Bronchial epithelial cell (primary cell): ENCODE results near the gene PLA1A. TPM values are rescaled to one million over a fixed set of nuclear protein-coding genes. Genes with fewer than 3 reads are reported as not detected.

Experiments used
- DNase-seq: peaks from one replicate; pipeline ENCODE4 v3.0.0-alpha.2; 2010; ENCODE audit warnings: low read depth
- FAIRE-seq: peaks from 2 replicates; lab custom pipeline; 2011; peaks lifted over from hg19 to GRCh38; lab: Jason Lieb, UNC
- H3K27me3 ChIP-seq: 2 replicates; pipeline ENCODE4 v1.5.1; 2011; ENCODE audit warnings: low read length; ENCODE audit not compliant: control insufficient read depth, insufficient read depth
- H3K36me3 ChIP-seq: 2 replicates; pipeline ENCODE4 v1.5.1; 2011; ENCODE audit warnings: low read length; ENCODE audit not compliant: control insufficient read depth, insufficient read depth
- H3K4me3 ChIP-seq: 2 replicates; pipeline ENCODE4 v1.5.1; 2011; ENCODE audit warnings: mild to moderate bottlenecking, low read depth, low read length, control low read depth
- total RNA-seq: library from RNA; depleted of rRNA; stranded (reverse); fragments of >200 nt; gene quantifications from 2 replicates; pipeline ENCODE4 v1.2.1, GENCODE V29; 2014
- TF ChIP-seq, protein P1 (sequence below): IDR thresholded peaks from 2 replicates; pipeline ENCODE4 v1.5.1; 2011; ENCODE audit warnings: mild to moderate bottlenecking, moderate library complexity, low read length, control low read depth, inconsistent platforms; ENCODE audit not compliant: insufficient read depth, severe bottlenecking

PLA1A gene
- total RNA-seq, 1 donor from 2014 or later = not detected

DNA sequence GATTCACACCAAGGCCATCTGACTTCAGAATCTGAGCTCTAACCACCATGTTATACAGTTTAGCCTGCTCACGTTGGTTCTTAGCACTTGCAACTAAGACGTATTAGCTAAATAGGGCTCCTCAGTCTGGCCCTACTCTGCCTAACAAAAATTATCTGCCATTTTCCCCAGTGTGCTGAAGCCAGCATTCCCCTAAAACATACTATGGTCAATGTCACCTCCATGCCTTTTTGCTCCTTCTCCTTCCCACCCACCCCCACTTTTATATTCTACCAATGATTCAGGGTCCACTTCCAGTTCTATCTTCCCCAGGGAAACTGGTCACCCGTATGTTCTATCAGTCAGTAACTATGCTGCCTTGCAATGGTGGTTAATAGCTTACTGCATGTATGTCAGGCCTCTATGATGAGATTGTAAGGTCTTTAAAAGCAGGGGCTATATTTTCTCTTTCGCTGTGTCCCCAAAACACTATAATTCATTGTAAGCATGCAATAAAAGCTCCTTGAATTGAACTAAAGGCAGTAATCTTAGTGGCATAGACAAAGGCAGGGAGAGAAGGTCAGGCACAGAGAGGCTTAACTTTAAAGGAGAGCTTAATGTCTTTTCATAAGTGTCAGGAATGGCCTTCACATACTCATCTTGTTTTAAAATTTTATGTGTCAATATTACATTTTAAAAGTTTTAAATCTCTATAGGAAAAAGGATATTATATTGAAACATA is 39.4 kb downstream of the PLA1A start:
- FAIRE-seq (no peak), DNase-seq (no peak)
- H3K36me3 ChIP-seq = no peaks in the 10 kb centered on the region
- TF ChIP-seq, protein P1, sequence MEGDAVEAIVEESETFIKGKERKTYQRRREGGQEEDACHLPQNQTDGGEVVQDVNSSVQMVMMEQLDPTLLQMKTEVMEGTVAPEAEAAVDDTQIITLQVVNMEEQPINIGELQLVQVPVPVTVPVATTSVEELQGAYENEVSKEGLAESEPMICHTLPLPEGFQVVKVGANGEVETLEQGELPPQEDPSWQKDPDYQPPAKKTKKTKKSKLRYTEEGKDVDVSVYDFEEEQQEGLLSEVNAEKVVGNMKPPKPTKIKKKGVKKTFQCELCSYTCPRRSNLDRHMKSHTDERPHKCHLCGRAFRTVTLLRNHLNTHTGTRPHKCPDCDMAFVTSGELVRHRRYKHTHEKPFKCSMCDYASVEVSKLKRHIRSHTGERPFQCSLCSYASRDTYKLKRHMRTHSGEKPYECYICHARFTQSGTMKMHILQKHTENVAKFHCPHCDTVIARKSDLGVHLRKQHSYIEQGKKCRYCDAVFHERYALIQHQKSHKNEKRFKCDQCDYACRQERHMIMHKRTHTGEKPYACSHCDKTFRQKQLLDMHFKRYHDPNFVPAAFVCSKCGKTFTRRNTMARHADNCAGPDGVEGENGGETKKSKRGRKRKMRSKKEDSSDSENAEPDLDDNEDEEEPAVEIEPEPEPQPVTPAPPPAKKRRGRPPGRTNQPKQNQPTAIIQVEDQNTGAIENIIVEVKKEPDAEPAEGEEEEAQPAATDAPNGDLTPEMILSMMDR = no peak
- no peak overlapping the region for H3K4me3 ChIP-seq
- H3K27me3 ChIP-seq = no peaks in the 10 kb centered on the region

DNA sequence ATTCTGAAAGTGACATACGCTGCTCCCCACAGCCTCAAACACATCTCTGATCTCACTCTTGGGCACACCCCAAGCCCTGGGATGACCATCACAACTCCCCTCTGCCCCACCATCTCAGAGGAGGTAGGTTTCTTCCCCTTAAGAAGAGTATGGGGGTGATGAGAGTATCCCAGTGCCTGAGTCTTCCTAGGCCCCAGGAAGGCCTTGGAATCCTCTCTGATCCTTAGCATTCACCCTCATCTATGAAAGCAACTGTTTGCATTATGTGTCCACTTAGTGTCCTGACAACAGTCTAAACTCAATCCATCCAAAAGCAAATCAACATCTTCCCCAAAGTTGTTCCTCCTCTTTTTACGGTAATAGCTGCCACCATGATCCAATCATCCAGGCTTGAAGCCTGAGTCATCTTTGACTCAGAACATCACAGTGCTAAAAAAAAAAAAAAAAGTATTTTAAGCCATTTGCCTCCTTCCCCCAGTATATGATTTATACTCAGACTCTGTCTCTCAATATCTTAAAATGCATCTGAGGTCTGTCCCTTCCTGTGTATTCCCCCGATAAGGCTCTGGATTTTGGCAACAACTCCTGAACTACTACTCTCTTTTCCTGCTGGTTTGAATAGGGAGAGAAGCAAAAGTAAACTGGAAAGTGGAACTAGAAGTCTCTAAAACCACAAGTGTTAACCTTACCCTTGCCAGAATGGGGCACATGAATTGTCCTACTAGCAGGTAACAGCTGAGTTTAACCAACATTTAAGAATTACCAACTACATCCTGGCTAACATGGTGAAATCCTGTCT is 40.2 kb downstream of the PLA1A start:
- no peak overlapping the region for H3K4me3 ChIP-seq
- TF ChIP-seq, protein P1 = no peak
- DNase-seq (peak; percentile 88), FAIRE-seq (no peak)
- H3K27me3 ChIP-seq = no peaks in the 10 kb centered on the region
- no peaks in the 10 kb centered on the region for H3K36me3 ChIP-seq

DNA sequence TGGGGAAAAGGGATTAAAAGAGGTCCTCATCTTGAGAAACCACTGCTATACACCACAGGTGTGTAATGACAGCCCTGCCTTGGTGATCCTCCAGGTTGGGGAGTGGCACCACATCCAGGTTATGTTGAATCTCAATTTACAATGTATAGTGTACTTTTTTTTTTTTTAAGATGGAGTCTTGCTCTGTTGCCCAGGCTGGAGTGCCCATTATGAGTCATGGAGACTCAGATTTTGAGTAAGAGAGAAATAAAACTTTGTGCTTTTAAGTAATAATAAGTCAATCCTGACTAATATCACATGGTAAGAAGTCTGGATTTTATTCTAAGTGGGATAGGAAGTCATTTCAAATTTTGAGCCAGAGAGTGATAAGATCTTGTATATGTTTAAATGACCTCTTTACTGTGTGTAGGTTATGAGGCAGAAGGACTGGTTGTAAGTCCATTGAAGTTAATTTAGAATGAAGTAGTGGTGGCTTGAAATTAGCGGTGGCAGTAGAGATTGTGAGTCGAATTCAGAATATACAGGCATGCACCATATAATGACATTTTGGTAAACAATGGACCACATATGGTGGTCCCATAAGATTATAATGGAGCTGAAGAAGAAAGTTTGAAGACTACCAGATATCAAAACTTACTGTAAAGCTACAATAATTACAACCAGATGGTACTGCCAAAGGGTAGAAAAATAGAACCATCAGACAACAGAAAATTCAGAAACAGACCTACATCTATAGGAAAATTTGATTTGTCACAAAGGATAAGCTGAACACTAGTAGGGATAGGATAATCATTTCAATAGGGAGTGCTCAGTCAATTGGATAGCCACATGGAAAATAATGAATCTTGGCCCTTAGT is 42.0 kb downstream of the PLA1A start:
- FAIRE-seq (no peak), DNase-seq (peak; percentile 49)
- TF ChIP-seq, protein P1 = no peak
- H3K36me3 ChIP-seq = no peaks in the 10 kb centered on the region
- H3K27me3 ChIP-seq = no peaks in the 10 kb centered on the region
- no peak overlapping the region for H3K4me3 ChIP-seq

DNA sequence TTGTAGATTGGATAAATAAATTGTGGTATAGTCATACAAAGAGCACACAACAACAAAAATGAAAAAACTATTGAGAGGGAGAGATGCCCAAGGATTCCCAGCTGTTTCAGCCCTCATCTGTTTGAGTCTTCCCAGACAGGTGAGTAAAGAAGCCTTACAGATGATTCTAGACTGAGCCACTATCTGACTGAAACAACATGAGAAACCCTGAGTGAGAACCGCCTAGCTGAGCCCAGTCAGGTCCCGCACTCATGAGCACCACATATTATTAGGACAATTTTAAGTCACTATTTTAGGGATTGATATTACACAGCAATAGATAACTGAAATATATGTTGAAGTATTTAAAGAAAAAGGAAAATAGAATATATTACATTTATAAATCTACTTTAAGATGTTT is 43.7 kb downstream of the PLA1A start:
- TF ChIP-seq, protein P1 = no peak
- no peak for DNase-seq
- FAIRE-seq = no peak
- Histone ChIP-seq H3K4me3 (no peak overlapping the region), H3K36me3 (no peaks in the 10 kb centered on the region), H3K27me3 (no peaks in the 10 kb centered on the region)

DNA sequence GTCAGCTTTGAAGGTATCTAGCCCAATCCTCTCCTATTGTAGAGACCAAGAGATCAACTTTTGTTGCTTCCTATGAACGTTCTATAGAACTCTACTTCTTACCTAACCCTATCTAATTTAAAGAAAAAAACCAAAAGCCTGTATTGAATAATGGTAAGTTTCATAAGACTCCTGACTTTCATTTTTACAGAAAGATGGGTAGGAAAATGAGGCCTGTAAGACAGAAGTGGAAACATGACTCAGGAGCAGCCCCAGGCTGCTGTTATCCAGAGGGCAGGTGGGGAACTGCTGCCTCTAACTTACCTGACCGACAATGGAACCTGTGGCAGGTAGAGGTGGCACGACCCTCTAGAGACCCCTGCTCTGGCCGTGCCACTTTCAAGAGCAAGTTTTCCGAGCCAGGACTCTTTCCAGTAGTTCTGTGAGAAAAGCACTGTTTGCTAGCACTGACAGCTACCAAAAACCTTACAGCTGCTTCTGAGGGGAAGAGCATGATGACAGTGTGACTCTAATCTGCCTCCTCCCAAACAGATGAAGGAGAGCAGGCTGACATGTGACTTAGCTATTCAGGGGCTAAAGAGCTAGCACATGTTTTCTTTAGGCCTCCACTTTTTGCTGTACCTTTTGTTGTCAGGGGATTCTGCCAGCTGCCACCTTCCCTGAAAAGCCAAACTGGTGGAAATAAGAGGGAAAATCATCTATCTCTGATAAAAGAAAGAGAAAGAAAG is 45.2 kb downstream of the PLA1A start:
- peak; percentile 16 for DNase-seq

More for the DNA sequence above, 45.2 kb downstream of the PLA1A start:
- TF ChIP-seq, protein P1 = no peak
- FAIRE-seq = peak; percentile 28
- H3K4me3 ChIP-seq = no peak overlapping the region
- H3K36me3 ChIP-seq = no peaks in the 10 kb centered on the region
- H3K27me3 ChIP-seq = no peaks in the 10 kb centered on the region
